Measurements from ENCODE around the gene SRGAP2C.

GRCh38 chr1:121440993-121441392, 256.2 kb downstream of the SRGAP2C start:
- TF ChIP-seq CTCF (IDR thresholded peaks at IDR 0.05) (no peak), POLR2A (IDR thresholded peaks at IDR 0.05) (no peak)
